Stomach (tissue), 4 donors: ENCODE results near the gene ZC3H6.

Experiments used
- EP300 ChIP-seq: sonication (generic); formaldehyde crosslinking; IDR thresholded peaks from one replicate; pipeline ENCODE4 v1.6.1; 2017; ENCODE audit warnings: antibody characterized with exemption
- POLR2A ChIP-seq, 4 donors: fragments of 450-650 bp; IDR thresholded peaks; one replicate each; pipeline ENCODE4 v1.6.1; 2016; ENCODE audit warnings: antibody characterized with exemption in 4 of 4, control low read depth in 2 of 4, mild to moderate bottlenecking in 1 of 4, moderate library complexity in 1 of 4
- TF ChIP-seq, protein P1 (sequence below), 7 experiments: fragments of 450-650 bp in 4 of 7; fragments of 200-600 bp in 3 of 7; sonication (generic) in 3 of 7; IDR thresholded peaks; one replicate each; pipeline ENCODE4 v1.5.1; 2016 to 2019; ENCODE audit warnings: antibody characterized with exemption in 7 of 7, control low read depth in 2 of 7, mild to moderate bottlenecking in 1 of 7

- TF ChIP-seq EP300 (no peak), POLR2A (IDR thresholded peaks at IDR 0.05) (no peak)
- TF ChIP-seq, protein P1, sequence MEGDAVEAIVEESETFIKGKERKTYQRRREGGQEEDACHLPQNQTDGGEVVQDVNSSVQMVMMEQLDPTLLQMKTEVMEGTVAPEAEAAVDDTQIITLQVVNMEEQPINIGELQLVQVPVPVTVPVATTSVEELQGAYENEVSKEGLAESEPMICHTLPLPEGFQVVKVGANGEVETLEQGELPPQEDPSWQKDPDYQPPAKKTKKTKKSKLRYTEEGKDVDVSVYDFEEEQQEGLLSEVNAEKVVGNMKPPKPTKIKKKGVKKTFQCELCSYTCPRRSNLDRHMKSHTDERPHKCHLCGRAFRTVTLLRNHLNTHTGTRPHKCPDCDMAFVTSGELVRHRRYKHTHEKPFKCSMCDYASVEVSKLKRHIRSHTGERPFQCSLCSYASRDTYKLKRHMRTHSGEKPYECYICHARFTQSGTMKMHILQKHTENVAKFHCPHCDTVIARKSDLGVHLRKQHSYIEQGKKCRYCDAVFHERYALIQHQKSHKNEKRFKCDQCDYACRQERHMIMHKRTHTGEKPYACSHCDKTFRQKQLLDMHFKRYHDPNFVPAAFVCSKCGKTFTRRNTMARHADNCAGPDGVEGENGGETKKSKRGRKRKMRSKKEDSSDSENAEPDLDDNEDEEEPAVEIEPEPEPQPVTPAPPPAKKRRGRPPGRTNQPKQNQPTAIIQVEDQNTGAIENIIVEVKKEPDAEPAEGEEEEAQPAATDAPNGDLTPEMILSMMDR (IDR thresholded peaks at IDR 0.05), result no peak
These were observed 43.1 kb downstream of the ZC3H6 start for GRCh38 chr2:112318515-112318914.
